Measurements from ENCODE around the gene ARHGAP15.

ARHGAP15 gene

DNA sequence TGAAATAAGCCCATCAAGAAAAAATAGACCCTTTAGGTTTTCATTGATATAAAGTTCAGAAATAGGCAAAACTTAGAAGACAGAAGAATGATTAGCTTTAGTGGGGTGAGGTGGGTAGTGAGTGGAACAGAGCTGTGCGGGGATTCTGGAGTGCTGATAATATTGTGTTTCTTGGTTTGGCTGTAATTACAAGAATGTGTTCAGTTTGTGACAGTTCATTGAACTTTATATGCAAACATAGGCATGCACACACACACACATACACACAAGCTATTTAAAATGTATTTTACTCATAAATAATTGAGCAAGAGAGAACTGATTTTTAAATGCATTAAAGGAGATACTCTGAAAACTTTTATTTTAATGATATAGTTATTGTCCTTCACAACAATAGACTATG is 17.1 kb downstream of the ARHGAP15 start:
- no peak for DNase-seq

- DNase-seq: no peak
Measured at GRCh38 chr2:143146815-143147530, 17.8 kb downstream of the ARHGAP15 start.

GRCh38 chr2:143148011-143148410 is 18.8 kb downstream of the ARHGAP15 start:
- no peak for DNase-seq

- no peak for DNase-seq
Measured at GRCh38 chr2:143148757-143149156, 19.5 kb downstream of the ARHGAP15 start.

- DNase-seq: no peak
Measured at GRCh38 chr2:143150287-143150686, 21.1 kb downstream of the ARHGAP15 start.

GRCh38 chr2:143151111-143151752 is 22.0 kb downstream of the ARHGAP15 start:
- no peak for DNase-seq

DNA sequence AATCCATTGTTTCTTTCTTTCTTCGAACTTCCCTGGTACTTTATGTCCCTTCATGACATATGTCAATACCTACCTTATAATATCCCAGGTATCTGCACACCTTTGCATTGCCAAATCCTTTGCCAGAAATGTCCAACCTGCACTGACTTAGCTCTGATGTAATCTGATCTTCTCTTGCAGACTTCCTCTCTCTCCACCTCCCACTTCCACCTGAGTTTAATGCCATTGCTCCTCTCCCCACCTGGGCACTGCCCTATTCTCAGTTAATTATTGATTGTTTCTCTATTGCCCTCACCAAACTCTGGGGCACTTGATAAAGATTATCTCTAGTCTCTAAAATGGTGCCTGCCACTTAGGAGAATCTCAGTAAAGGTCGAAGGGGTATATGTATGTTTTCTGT is 23.0 kb downstream of the ARHGAP15 start:
- DNase-seq: no peak

GRCh38 chr2:143152637-143153036 is 23.4 kb downstream of the ARHGAP15 start:
- no peak for DNase-seq

GRCh38 chr2:143155661-143156060 is 26.4 kb downstream of the ARHGAP15 start:
- no peak for DNase-seq

DNA sequence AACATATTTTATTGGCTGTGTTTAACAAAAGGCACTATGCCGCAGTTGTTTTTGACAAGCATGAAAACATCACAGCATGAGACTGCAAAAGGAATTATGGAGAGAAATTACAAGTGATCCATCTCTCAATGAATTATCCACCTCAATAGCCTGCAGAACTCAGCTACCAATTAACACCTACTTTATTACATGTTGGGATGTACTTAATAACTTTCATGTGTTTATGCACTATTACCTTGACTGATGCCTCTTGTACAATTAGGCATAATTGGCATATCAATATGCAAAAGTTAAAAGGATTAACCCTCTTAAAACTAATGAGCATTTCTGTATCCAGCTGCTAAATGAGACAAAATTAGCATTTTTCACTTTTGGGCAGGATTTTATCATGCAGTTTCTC is 27.8 kb downstream of the ARHGAP15 start:
- no peak for DNase-seq

DNA sequence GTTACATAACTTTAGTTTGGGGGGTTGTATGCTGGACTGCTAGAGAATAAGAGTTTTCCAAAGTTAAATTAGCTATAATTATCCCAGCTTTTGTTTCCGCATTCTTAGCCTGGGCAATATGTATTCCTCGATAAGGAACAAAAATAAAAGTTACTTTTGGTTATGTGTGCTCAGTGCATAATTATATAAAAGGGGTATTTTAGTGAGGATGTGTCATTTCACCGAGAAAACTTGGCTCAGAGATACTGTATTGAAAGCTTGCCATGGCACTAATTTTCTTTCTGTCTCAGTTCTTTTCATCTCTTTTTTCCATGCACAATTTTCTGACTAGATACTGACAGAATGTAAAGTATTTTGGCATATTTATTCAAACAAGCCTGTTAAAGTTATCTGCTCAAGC is 28.2 kb downstream of the ARHGAP15 start:
- no peak for DNase-seq

GRCh38 chr2:143158098-143158497 is 28.9 kb downstream of the ARHGAP15 start:
- no peak for DNase-seq

DNA sequence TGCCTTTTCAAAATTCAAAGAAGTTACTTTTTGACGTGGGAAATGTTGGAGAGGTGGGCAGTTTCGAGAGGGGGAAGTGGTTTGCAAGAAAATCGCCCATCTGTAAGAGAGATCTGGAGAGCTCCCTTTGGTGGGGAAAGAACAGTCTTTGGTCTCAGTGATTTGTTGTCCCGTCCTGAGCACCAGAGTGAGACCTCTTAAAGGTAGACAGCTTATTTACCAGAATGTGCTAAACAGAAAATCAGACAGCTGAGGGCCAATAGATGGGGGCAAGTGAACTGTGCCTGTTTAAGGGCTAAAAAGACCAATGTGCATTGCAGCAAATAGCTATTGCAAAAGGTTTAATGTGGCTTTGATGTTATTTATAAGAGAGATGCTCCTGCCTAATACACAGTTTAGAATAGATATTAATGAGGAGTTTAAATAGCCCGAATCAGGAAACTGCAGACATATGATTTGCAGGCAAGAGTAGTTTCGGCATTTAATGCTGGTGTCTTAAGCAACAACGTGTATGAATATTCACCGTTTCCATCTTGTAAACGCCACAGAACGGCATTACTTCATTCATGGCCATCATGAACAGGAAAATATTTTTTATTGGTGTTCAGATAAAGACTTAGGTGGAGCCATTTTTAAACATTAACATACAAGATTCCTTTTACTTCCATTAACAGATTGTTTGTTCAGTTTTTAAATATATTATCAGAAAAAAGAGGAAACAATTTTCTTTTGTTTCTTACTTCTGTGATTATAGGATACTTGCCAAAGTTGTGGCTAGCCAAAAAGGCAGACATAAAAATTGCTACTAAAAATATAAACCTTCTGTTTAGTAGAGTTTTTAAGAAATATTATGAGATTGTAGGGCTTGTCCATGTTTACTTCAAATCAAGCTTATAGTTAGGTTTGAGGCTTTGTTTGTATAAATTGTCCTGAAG is 29.6 kb downstream of the ARHGAP15 start:
- DNase-seq: no peak

- DNase-seq: no peak
Measured at GRCh38 chr2:143159486-143159840, 30.2 kb downstream of the ARHGAP15 start.

- DNase-seq: no peak
Measured at GRCh38 chr2:143160732-143161707, 31.8 kb downstream of the ARHGAP15 start.

DNA sequence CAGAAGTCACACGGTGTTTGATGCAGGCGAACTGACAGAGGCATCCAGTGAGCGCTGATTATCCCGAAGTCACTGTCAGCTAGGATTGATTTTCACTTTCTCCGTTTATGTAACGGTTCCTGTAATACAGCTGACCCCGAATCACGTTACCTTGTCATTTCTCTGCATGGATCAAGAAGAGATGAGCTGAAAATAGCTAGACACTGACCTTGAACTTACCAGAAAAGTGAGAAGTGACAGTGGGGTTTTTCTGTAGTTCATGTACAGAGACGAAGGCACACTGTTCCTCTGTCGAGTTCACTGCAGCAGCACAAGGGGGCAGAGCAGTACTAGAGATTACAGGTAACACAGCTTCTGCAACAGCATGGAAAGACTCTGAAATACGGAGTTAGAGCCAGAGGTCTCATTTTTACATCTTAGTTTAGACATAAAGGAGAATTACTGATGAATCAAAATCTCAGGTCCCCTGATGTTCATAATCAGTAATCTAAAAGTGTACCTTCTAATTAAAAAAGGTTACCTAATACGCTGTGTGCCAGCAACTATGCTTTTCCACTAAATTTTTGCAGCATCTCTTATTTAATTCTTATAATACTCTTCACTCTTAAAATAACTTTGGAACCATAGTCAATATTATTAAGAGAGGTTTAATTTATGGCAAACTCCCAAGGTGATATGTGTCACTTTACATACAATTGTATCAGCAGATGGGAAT is 33.1 kb downstream of the ARHGAP15 start:
- DNase-seq: peak; percentile 71 to 78

DNA sequence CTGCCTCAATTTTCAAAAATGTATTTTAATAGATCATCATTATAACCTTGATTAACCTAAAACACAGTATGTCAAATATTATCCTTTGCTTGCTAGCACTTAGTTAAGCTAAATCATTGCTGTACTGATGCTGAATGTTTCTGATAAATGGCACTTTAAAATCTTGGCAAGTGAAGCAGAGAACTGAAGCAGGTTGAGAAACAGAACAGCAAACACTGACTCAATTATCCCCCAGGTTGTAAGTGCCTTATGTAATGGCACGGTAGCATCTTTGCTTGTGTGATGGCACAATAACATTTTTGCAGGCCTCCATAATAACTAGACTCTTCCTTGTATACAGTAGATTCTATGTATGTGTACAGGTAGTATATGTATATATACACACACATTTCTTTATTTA is 33.8 kb downstream of the ARHGAP15 start:
- no peak for DNase-seq

GRCh38 chr2:143163499-143163898 is 34.3 kb downstream of the ARHGAP15 start:
- DNase-seq: no peak

DNA sequence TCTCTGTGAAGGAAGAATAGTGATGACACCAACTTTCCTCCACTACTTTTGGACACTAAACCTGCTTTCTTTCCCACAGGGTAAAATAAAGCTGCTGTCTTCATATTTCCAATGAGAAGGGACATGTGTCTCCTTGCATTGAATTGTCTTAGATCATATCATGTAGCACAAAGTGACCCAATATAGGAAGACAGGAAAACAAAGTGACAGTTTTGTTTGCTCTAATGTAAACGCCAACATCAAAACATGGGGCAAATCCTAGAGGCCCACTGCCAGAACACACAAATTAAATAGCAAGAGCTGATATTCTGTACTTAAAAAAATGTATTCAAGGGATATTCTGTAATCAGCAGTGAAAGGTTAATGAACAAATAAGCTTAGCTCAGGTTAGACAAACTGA is 36.1 kb downstream of the ARHGAP15 start:
- DNase-seq: no peak

GRCh38 chr2:143169105-143169504 is 39.9 kb downstream of the ARHGAP15 start:
- DNase-seq: no peak

DNA sequence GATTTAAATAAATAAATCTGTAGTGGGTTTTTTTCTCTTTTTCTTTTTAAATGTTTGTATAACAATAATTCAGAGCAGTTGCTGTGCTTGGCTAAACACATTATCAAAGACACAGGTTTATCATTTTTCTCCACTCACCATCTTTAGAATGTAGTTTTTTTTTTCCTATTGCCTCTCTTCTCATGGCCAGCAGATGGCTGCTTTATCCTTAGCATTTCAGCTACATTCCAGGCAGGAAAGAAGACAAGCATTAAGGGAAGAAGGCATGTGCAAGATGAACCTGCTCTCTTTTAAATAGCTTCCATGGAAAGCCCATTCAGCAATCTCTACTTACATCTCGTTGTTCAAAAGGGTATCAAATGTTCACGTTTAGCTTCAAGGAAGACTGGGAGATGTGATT is 42.6 kb downstream of the ARHGAP15 start:
- DNase-seq: no peak

- DNase-seq: peak in 1 of 2 donors; percentile 15
Measured at GRCh38 chr2:143175438-143175837, 46.2 kb downstream of the ARHGAP15 start.

Measured in CD4-positive, alpha-beta T cell treated with Interleukin-1 beta for 1 hour (primary cell).